ENCODE data around the gene DEPDC5.

DNA sequence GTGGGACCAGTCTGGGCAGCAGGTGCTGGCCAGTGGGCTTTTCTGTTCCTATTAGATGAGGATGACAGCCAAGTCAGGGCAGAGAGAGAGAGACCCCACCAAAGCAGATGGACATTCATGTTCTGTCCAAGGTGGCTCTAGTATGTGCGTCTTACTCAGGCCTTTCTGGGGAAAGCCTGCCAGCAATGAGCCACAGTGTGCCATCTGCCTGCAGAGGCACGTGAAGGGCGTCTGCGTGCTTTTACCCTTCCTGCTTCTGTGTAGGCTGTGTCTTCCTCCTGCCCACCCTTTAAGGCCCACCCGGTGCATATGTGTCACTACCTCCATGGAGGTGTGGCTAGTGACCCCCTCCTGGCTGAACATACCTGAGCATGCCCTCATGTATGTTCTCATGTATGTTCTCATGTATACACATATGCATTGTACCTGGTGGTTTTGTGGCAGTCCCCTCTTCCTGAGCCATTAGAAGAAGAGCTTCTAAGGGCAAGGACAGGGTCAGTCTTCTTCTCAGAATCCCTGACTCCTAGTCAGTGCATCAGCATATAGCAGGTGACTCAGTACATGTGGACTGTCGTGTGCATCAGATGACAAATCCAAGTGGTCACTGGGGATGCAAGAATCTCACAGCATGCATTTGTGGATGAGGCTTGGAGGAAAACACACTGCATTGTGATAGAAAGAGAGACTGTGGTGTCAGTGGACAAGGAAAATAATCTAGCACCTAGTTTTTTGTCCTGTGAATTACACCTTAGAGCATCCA, 100.1 kb downstream of the DEPDC5 start:
- TF ChIP-seq FOXM1 (IDR thresholded peaks at IDR 0.05; ENCODE audit: borderline replicate concordance) (no peak), ELF4 (IDR thresholded peaks at IDR 0.05) (no peak), FOXA1 (IDR thresholded peaks at IDR 0.05) (no peak), HDGF (IDR thresholded peaks at IDR 0.05; ENCODE audit: borderline replicate concordance) (no peak), BHLHE40 (IDR thresholded peaks at IDR 0.05; ENCODE audit: borderline replicate concordance) (no peak), SP1 (IDR thresholded peaks at IDR 0.05) (no peak), FOXK2 (IDR thresholded peaks at IDR 0.05) (no peak), NFRKB (IDR thresholded peaks at IDR 0.05) (no peak), TARDBP (IDR thresholded peaks at IDR 0.05) (no peak), ARNT (IDR thresholded peaks at IDR 0.05) (no peak), SUZ12 (IDR thresholded peaks at IDR 0.05) (no peak)
- TF ChIP-seq, protein P1, sequence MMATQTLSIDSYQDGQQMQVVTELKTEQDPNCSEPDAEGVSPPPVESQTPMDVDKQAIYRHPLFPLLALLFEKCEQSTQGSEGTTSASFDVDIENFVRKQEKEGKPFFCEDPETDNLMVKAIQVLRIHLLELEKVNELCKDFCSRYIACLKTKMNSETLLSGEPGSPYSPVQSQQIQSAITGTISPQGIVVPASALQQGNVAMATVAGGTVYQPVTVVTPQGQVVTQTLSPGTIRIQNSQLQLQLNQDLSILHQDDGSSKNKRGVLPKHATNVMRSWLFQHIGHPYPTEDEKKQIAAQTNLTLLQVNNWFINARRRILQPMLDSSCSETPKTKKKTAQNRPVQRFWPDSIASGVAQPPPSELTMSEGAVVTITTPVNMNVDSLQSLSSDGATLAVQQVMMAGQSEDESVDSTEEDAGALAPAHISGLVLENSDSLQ (IDR thresholded peaks at IDR 0.05): no peak

Data from HEK293T (cell line).